Coronary artery (tissue), 2 donors: Measurements from ENCODE around the gene EN1.
A peak's percentile ranks its signal among the peaks of the same experiment; 100 is the strongest.

ENCODE experiments used
- DNase-seq: peaks from one replicate; pipeline ENCODE4 v3.0.0-alpha.2; 2017; ENCODE audit warnings: low spot score
- H3K27ac ChIP-seq, 2 donors: fragments of 200-600 bp; sonication (generic); one replicate each; pipeline ENCODE4 v1.5.1; 2016 to 2019
- H3K4me3 ChIP-seq: fragments of 200-600 bp; sonication (generic); 2 replicates; pipeline ENCODE4 v1.5.1; 2016; ENCODE audit warnings: mild to moderate bottlenecking, moderate library complexity
- CTCF ChIP-seq: fragments of 200-600 bp; sonication (generic); IDR thresholded peaks from one replicate; pipeline ENCODE4 v1.5.1; 2019; ENCODE audit warnings: antibody characterized with exemption

Gene EN1

GRCh38 chr2:118851650-118852049 is 4.2 kb upstream of the EN1 start:
- DNase-seq, result no peak
- Histone ChIP-seq H3K27ac (no peak overlapping the region), H3K4me3 (no peak overlapping the region)
- TF ChIP-seq CTCF, result no peak

GRCh38 chr2:118850901-118851415 is 3.5 kb upstream of the EN1 start:
- no peak for TF ChIP-seq CTCF
- no peak for DNase-seq
- no peak overlapping the region for H3K4me3 ChIP-seq
- H3K27ac ChIP-seq, result no peak overlapping the region

- TF ChIP-seq CTCF, result no peak
These were observed 2.9 kb upstream of the EN1 start for GRCh38 chr2:118850168-118850900.

GRCh38 chr2:118849226-118850167 is 2.0 kb upstream of the EN1 start:
- Histone ChIP-seq H3K27ac (no peak overlapping the region), H3K4me3 (no peak overlapping the region)
- no peak for TF ChIP-seq CTCF
- DNase-seq, result no peak

More at GRCh38 chr2:118850168-118850900, 2.9 kb upstream of the EN1 start:
- DNase-seq, result no peak
- Histone ChIP-seq H3K27ac (no peak overlapping the region), H3K4me3 (no peak overlapping the region)

- H3K4me3 ChIP-seq, result peak overlapping the region; percentile 12
These were observed 1.2 kb upstream of the EN1 start for GRCh38 chr2:118848381-118849225.

More at GRCh38 chr2:118848381-118849225, 1.2 kb upstream of the EN1 start:
- TF ChIP-seq CTCF, result no peak
- no peak for DNase-seq
- H3K27ac ChIP-seq, result no peak overlapping the region
